ENCODE data around the gene THADA. TPM values are rescaled to one million over a fixed set of nuclear protein-coding genes. Genes with fewer than 3 reads are reported as not detected.
A peak's percentile ranks its signal among the peaks of the same experiment; 100 is the strongest.

THADA gene
- polyA plus RNA-seq, 1 experiment = 21.6 TPM

GRCh38 chr2:43346602-43347567 is 249.0 kb downstream of the THADA start:
- Histone ChIP-seq H3K27me3 (ENCODE audit: control insufficient read depth, insufficient read depth, low read length) (no peaks in the 10 kb centered on the region), H3K4me3 (ENCODE audit: low read depth, low read length) (no peak overlapping the region), H3K36me3 (ENCODE audit: control insufficient read depth, insufficient read depth, low read length) (no peaks in the 10 kb centered on the region)
- CTCF ChIA-PET = no interaction called here
- DNase-seq (ENCODE audit: low read depth) = no peak
- POLR2A ChIA-PET = no interaction called here
- TF ChIP-seq, protein P1, sequence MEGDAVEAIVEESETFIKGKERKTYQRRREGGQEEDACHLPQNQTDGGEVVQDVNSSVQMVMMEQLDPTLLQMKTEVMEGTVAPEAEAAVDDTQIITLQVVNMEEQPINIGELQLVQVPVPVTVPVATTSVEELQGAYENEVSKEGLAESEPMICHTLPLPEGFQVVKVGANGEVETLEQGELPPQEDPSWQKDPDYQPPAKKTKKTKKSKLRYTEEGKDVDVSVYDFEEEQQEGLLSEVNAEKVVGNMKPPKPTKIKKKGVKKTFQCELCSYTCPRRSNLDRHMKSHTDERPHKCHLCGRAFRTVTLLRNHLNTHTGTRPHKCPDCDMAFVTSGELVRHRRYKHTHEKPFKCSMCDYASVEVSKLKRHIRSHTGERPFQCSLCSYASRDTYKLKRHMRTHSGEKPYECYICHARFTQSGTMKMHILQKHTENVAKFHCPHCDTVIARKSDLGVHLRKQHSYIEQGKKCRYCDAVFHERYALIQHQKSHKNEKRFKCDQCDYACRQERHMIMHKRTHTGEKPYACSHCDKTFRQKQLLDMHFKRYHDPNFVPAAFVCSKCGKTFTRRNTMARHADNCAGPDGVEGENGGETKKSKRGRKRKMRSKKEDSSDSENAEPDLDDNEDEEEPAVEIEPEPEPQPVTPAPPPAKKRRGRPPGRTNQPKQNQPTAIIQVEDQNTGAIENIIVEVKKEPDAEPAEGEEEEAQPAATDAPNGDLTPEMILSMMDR (IDR thresholded peaks at IDR 0.05; ENCODE audit: insufficient read depth, low read depth, low read length) = no peak

- TF ChIP-seq, protein P1 (IDR thresholded peaks at IDR 0.05; ENCODE audit: insufficient read depth, low read depth, low read length) = no peak
- ChIA-PET POLR2A (no interaction called here), CTCF (no interaction called here)
- H3K27me3 ChIP-seq (ENCODE audit: control insufficient read depth, insufficient read depth, low read length) = no peaks in the 10 kb centered on the region
- no peak for DNase-seq (ENCODE audit: low read depth)
- no peak overlapping the region for H3K4me3 ChIP-seq (ENCODE audit: low read depth, low read length)
- no peaks in the 10 kb centered on the region for H3K36me3 ChIP-seq (ENCODE audit: control insufficient read depth, insufficient read depth, low read length)
Observed at GRCh38 chr2:43345872-43346271, 250.0 kb downstream of the THADA start.

DNA sequence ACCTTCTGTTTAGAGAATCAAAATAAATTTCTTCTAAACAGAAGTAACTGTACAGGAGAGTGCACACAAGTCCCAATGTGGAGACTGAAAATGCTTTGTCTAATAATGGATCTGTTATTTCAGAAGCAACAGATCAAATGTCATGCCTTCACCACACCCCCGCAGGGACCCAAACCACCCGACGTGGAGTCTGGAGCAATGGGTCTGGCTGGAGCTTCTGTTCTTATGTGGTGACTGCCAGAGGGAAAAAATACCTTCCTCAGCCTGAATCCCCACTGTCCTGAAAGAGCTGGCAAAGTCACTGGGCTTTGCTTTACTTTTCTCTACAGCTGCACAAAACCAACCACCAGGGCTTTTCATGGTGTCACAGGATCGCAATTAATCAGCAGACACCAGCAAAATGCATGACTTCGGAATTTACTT is 250.4 kb downstream of the THADA start:
- no peak for DNase-seq (ENCODE audit: low read depth)
- CTCF ChIA-PET = no interaction called here

GRCh38 chr2:43344868-43345373 is 250.9 kb downstream of the THADA start:
- Histone ChIP-seq H3K4me3 (ENCODE audit: low read depth, low read length) (no peak overlapping the region), H3K27me3 (ENCODE audit: control insufficient read depth, insufficient read depth, low read length) (no peaks in the 10 kb centered on the region), H3K36me3 (ENCODE audit: control insufficient read depth, insufficient read depth, low read length) (no peaks in the 10 kb centered on the region)
- POLR2A ChIA-PET = no interaction called here
- no peak for DNase-seq (ENCODE audit: low read depth)
- CTCF ChIA-PET = no interaction called here
- TF ChIP-seq, protein P1 (IDR thresholded peaks at IDR 0.05; ENCODE audit: insufficient read depth, low read depth, low read length) = no peak

More for the DNA sequence above, 250.4 kb downstream of the THADA start:
- no peaks in the 10 kb centered on the region for H3K36me3 ChIP-seq (ENCODE audit: control insufficient read depth, insufficient read depth, low read length)
- TF ChIP-seq, protein P1 (IDR thresholded peaks at IDR 0.05; ENCODE audit: insufficient read depth, low read depth, low read length) = no peak
- POLR2A ChIA-PET = no interaction called here
- no peak overlapping the region for H3K4me3 ChIP-seq (ENCODE audit: low read depth, low read length)
- H3K27me3 ChIP-seq (ENCODE audit: control insufficient read depth, insufficient read depth, low read length) = no peaks in the 10 kb centered on the region

DNA sequence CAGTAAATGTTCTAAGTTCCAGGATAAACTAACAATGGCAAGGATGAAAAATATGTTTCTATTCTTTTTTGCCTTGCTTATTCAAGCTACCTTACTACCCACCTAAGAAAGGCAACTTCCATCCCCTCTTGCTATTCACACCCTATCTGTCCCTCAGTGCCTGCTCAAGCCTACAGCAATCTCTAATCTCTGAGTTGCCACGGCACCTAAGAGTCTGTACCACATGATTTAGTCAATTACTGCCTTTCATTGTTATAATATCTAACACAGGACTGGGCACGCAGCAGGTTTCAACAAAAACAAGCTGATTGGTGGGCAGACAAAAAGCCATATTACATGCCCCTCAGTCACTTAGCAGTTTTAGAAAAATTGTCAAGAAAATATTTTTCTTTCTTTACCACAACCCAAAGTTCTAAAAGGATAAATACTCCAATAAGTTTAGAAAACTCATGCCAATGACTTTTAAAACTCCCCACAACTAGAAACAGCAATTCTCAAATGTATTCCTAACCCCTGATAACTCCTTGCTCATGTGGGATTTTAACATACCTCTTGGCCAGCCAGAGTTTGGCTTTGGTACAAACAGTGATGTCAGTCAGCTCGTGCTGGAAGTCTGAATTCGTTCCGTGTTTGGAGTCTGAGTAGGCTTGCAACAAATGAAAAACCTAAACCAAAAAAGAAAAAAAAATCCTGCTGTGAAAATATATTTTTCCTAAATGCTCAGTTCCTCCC is 252.1 kb downstream of the THADA start:
- Histone ChIP-seq H3K27me3 (ENCODE audit: control insufficient read depth, insufficient read depth, low read length) (no peaks in the 10 kb centered on the region), H3K36me3 (ENCODE audit: control insufficient read depth, insufficient read depth, low read length) (no peaks in the 10 kb centered on the region), H3K4me3 (ENCODE audit: low read depth, low read length) (no peak overlapping the region)
- DNase-seq (ENCODE audit: low read depth) = peak; percentile 74
- CTCF ChIA-PET = interaction anchor here (1.0 kb wide), 1 partner anchor 114 kb away, joined by 3 read pairs; no protein-coding TSS in a partner anchor
- TF ChIP-seq, protein P1 (IDR thresholded peaks at IDR 0.05; ENCODE audit: insufficient read depth, low read depth, low read length) = no peak
- POLR2A ChIA-PET = no interaction called here

Measured in BJ (cell line).